A549 (cell line): ENCODE data around the gene ZNF316. TPM values are rescaled to one million over a fixed set of nuclear protein-coding genes. Genes with fewer than 3 reads are reported as not detected.

ENCODE experiments used
- ATAC-seq, 2 experiments: fragments of 200-7000 bp in 1 of 2; fragments of >200 bp in 1 of 2; cut with Nextera tagmentation in 1 of 2; cut with Tn5 transposase in 1 of 2; 3 replicates each; pipeline versions ENCODE4 v1.8.0 to v1.9.1; 2018 to 2020; ENCODE audit warnings: mild to moderate bottlenecking in 1 of 2, moderate library complexity in 1 of 2
- CTCF ChIA-PET: fragments of 300-600 bp; sonication (Branson Sonifier 250); formaldehyde crosslinking; extraction: SDS; loops from one replicate; lab custom pipeline; 2021; ENCODE audit warnings: antibody characterized with exemption, inconsistent platforms; lab: Yijun Ruan, JAX
- POLR2A ChIA-PET: fragments of 350-600 bp; formaldehyde crosslinking; extraction: SDS; loops from one replicate; lab custom pipeline; 2021; ENCODE audit warnings: antibody characterized with exemption, inconsistent platforms; lab: Yijun Ruan, JAX
- DNase-seq, 2 experiments: peaks; one replicate each; pipeline versions ENCODE4 v3.0.0 to v3.0.0-alpha.2; 2011 to 2016; ENCODE audit warnings: low read depth in 1 of 2, low spot score in 1 of 2
- FAIRE-seq: peaks from 2 replicates; lab custom pipeline; 2011; peaks lifted over from hg19 to GRCh38; lab: Jason Lieb, UNC
- H3K27ac ChIP-seq, 2 experiments: fragments of >200 bp; sonication (Bioruptor Twin); formaldehyde crosslinking; 3 replicates each; pipeline ENCODE4 v1.5.1; 2016 to 2017
- H3K4me1 ChIP-seq: fragments of >200 bp; sonication (Bioruptor Twin); formaldehyde crosslinking; 3 replicates; pipeline ENCODE4 v1.6.1; 2016
- H3K4me2 ChIP-seq: fragments of >200 bp; sonication (Bioruptor Twin); formaldehyde crosslinking; 3 replicates; pipeline ENCODE4 v1.6.1; 2016
- H3K4me3 ChIP-seq: fragments of >200 bp; sonication (Bioruptor Twin); formaldehyde crosslinking; 3 replicates; pipeline ENCODE4 v1.5.1; 2016
- H3K9me3 ChIP-seq: fragments of >200 bp; sonication (Bioruptor Twin); formaldehyde crosslinking; 3 replicates; pipeline ENCODE4 v1.6.1; 2016
- CBX2 ChIP-seq: fragments of 200-600 bp; sonication (generic); IDR thresholded peaks from 2 replicates; pipeline ENCODE4 v1.6.1; 2016; ENCODE audit warnings: low read depth, mild to moderate bottlenecking, borderline replicate concordance
- CBX8 ChIP-seq: fragments of 200-600 bp; sonication (generic); IDR thresholded peaks from 2 replicates; pipeline ENCODE4 v1.6.1; 2016
- CHD4 ChIP-seq: fragments of 200-600 bp; sonication (generic); IDR thresholded peaks from 2 replicates; pipeline ENCODE4 v1.6.1; 2016; ENCODE audit warnings: antibody characterized with exemption, mild to moderate bottlenecking, borderline replicate concordance
- EP300 ChIP-seq, 2 experiments: fragments of >200 bp; sonication (Bioruptor Twin); formaldehyde crosslinking; IDR thresholded peaks; 2 replicates in 1 of 2; 3 replicates in 1 of 2; pipeline ENCODE4 v1.6.1; 2016 to 2017
- FOXS1 ChIP-seq: fragments of 250-450 bp; sonication (Bioruptor Pico); IDR thresholded peaks from 2 replicates; pipeline ENCODE4 v1.5.0; 2020; ENCODE audit warnings: mild to moderate bottlenecking, moderate library complexity
- HEYL ChIP-seq: fragments of 250-450 bp; sonication (Bioruptor Pico); IDR thresholded peaks from 2 replicates; pipeline ENCODE4 v1.8.0; 2021; ENCODE audit warnings: mild to moderate bottlenecking, moderate library complexity
- HOXB13 ChIP-seq: fragments of 250-450 bp; sonication (Bioruptor Pico); IDR thresholded peaks from 2 replicates; pipeline ENCODE4 v1.5.0; 2020; ENCODE audit warnings: low read depth, mild to moderate bottlenecking, moderate library complexity
- MAFK ChIP-seq: fragments of 450-650 bp; IDR thresholded peaks from 2 replicates; pipeline ENCODE4 v1.6.1; 2014; ENCODE audit not compliant: partially characterized antibody
- MAZ ChIP-seq: fragments of 150-350 bp; IDR thresholded peaks from 2 replicates; pipeline ENCODE4 v1.6.1; 2014; ENCODE audit warnings: antibody characterized with exemption, low read depth, low read length, borderline replicate concordance
- RARB ChIP-seq: fragments of 250-450 bp; sonication (Bioruptor Pico); IDR thresholded peaks from 2 replicates; pipeline ENCODE4 v1.8.0; 2021; ENCODE audit warnings: mild to moderate bottlenecking, moderate library complexity
- ZC3H11A ChIP-seq: fragments of 450-650 bp; IDR thresholded peaks from 2 replicates; pipeline ENCODE4 v1.6.1; 2014; ENCODE audit warnings: antibody characterized with exemption, mild to moderate bottlenecking
- WGBS: methylation state at CpG from one replicate; pipeline ENCODE4 v1.1.6; 2017; ENCODE audit errors: missing lambda C conversion rate; 5-methylcytosine and 5-hydroxymethylcytosine counted together
- polyA plus RNA-seq, 4 experiments: library from polyadenylated mRNA; depleted of rRNA in 3 of 4; stranded (reverse); fragments of >200 nt; fragmentation: RNase III in 1 of 4; extraction: RNeasy Plus Mini Kit Qiagen cat#74134 plus additional on column Dnase treatment in 1 of 4; gene quantifications; 2 replicates in 3 of 4; 3 replicates in 1 of 4; pipeline ENCODE4 v1.2.3, GENCODE V29; 2011 to 2017
- TF ChIP-seq, protein P1 (sequence below): fragments of >200 bp; sonication (Bioruptor Twin); formaldehyde crosslinking; IDR thresholded peaks from 2 replicates; pipeline ENCODE4 v1.6.1; 2016
- TF ChIP-seq, protein P2 (sequence below): fragments of 450-650 bp; IDR thresholded peaks from 2 replicates; pipeline ENCODE4 v1.6.1; 2014; ENCODE audit warnings: antibody characterized with exemption
- TF ChIP-seq, protein P3 (sequence below): fragments of >200 bp; sonication (Bioruptor Twin); formaldehyde crosslinking; IDR thresholded peaks from 3 replicates; pipeline ENCODE4 v1.5.1; 2016
- TF ChIP-seq, protein P4 (sequence below): fragments of 250-450 bp; sonication (Bioruptor Pico); IDR thresholded peaks from 2 replicates; pipeline ENCODE4 v1.5.0; 2021; ENCODE audit warnings: mild to moderate bottlenecking, moderate library complexity, borderline replicate concordance

Gene ZNF316
- polyA plus RNA-seq, 2 of the 4 experiments (the other 2 are of a cell fraction), result 7.5 to 21.2 TPM

DNA sequence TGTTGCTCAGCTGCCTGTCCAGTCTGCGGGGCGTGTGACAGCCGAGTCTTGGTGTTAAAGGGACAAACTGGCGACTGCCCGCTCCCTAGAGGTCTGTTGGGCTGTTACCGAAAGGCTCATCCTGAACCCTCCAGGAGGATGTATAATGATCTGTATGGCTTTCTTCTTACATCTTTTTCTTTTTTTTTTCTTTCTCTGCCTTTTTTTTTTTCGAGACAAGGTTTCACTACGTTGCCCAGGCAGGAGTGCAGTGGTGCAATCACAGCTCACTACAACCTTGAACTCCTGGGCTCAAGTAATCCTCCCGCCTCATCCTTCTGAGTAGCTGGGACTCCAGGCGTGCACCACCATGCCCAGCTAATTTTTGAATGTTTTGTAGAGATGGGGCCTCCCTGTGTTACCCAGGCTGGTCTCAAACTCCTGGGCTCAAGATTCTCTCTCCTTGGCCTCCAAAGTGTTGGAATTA is 46.4 kb upstream of the ZNF316 start:
- CTCF ChIA-PET, result interaction anchor here (0.7 to 4.7 kb wide), 17 partner anchors 10 to 733 kb away, joined by 3 to 58 read pairs (median 5); partner anchors contain the start of genes ZDHHC4 and ZNF12
- ATAC-seq (peak; percentile 75 to 83), DNase-seq (peak in 1 of 2 experiments; percentile 54)
- peak overlapping the region; percentile 72 for H3K4me2 ChIP-seq
- H3K9me3 ChIP-seq, result no peaks in the 10 kb centered on the region
- H3K4me3 ChIP-seq, result peak overlapping the region; percentile 77
- TF ChIP-seq CBX2 (no peak), ZC3H11A (no peak)
- TF ChIP-seq, all 56 proteins: peak for 0
- Histone ChIP-seq H3K27ac (peak overlapping the region; percentile 89 to 92), H3K4me1 (peaks cover 11% of the 10 kb centered on the region)
- POLR2A ChIA-PET, result interaction anchor here (1.7 to 2.0 kb wide), 2 partner anchors 10 to 13 kb away, joined by 7 to 15 read pairs; partner anchors contain the start of gene ZDHHC4
- FAIRE-seq, result no peak
- WGBS, result 16% methylated on average over 10 of the region's 10 CpGs

DNA sequence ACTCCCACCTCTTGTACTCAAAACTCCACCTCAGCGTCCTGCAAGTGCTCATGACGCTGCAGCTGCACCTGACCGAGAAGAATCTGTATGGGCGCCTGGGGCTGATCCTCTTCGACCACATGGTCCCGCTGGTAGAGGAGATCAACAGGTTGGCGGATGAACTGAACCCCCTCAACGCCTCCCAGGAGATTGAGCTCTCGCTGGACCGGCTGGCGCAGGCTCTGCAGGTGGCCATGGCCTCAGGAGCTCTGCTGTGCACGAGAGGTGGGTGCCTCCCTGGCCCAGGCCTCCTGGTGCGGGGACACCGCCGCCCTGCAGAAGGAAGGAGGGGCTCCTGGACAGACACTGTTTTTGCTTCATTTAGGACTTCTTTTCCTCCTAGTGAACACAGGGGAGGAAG is 37.0 kb upstream of the ZNF316 start:
- 96% methylated on average over 15 of the region's 15 CpGs for WGBS
- Histone ChIP-seq H3K4me2 (no peak overlapping the region), H3K9me3 (no peaks in the 10 kb centered on the region), H3K4me1 (no peaks in the 10 kb centered on the region), H3K4me3 (no peak overlapping the region), H3K27ac (no peak overlapping the region)
- ATAC-seq (no peak), DNase-seq (no peak), FAIRE-seq (no peak)
- ChIA-PET CTCF (interaction anchor here (1.3 to 2.1 kb wide), 3 partner anchors 9 to 83 kb away, joined by 3 to 5 read pairs (median 3); no protein-coding TSS in a partner anchor), POLR2A (no interaction called here)
- no peak for TF ChIP-seq CBX8
- no peak for TF ChIP-seq EP300 (IDR thresholded peaks at IDR 0.05)
- TF ChIP-seq, protein P1, sequence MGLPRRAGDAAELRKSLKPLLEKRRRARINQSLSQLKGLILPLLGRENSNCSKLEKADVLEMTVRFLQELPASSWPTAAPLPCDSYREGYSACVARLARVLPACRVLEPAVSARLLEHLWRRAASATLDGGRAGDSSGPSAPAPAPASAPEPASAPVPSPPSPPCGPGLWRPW, result no peak
- TF ChIP-seq, protein P2, sequence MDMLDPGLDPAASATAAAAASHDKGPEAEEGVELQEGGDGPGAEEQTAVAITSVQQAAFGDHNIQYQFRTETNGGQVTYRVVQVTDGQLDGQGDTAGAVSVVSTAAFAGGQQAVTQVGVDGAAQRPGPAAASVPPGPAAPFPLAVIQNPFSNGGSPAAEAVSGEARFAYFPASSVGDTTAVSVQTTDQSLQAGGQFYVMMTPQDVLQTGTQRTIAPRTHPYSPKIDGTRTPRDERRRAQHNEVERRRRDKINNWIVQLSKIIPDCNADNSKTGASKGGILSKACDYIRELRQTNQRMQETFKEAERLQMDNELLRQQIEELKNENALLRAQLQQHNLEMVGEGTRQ, result no peak
- TF ChIP-seq, protein P3, sequence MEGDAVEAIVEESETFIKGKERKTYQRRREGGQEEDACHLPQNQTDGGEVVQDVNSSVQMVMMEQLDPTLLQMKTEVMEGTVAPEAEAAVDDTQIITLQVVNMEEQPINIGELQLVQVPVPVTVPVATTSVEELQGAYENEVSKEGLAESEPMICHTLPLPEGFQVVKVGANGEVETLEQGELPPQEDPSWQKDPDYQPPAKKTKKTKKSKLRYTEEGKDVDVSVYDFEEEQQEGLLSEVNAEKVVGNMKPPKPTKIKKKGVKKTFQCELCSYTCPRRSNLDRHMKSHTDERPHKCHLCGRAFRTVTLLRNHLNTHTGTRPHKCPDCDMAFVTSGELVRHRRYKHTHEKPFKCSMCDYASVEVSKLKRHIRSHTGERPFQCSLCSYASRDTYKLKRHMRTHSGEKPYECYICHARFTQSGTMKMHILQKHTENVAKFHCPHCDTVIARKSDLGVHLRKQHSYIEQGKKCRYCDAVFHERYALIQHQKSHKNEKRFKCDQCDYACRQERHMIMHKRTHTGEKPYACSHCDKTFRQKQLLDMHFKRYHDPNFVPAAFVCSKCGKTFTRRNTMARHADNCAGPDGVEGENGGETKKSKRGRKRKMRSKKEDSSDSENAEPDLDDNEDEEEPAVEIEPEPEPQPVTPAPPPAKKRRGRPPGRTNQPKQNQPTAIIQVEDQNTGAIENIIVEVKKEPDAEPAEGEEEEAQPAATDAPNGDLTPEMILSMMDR, result no peak
- TF ChIP-seq, protein P4, sequence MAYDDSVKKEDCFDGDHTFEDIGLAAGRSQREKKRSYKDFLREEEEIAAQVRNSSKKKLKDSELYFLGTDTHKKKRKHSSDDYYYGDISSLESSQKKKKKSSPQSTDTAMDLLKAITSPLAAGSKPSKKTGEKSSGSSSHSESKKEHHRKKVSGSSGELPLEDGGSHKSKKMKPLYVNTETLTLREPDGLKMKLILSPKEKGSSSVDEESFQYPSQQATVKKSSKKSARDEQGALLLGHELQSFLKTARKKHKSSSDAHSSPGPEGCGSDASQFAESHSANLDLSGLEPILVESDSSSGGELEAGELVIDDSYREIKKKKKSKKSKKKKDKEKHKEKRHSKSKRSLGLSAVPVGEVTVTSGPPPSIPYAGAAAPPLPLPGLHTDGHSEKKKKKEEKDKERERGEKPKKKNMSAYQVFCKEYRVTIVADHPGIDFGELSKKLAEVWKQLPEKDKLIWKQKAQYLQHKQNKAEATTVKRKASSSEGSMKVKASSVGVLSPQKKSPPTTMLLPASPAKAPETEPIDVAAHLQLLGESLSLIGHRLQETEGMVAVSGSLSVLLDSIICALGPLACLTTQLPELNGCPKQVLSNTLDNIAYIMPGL (CRISPR knock-in tag), result no peak

DNA sequence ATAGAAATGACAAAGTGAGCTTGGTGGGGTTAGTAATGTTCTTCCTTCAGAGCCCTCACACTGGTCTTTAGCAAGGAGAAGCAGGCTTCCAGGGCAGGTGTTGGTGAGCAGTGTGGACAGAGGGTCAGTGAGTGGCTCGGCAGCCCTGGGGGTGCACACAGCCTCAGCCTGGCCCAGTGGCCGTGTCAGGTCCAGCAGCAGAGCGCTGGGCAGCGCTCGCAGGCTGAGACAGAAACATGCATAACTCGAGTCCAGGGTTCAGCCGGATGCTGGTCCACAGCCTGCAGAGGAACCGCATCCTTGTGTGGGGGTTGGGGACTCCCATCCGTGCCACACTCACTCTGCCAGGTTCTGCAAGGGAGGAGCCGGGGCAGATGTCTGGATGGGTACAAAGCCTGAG is 32.7 kb upstream of the ZNF316 start:
- Histone ChIP-seq H3K9me3 (no peaks in the 10 kb centered on the region), H3K4me1 (no peaks in the 10 kb centered on the region), H3K27ac (no peak overlapping the region), H3K4me3 (no peak overlapping the region), H3K4me2 (no peak overlapping the region)
- ChIA-PET CTCF (interaction anchor here (0.9 to 1.5 kb wide), 2 partner anchors 87 to 326 kb away, joined by 4 read pairs; no protein-coding TSS in a partner anchor), POLR2A (no interaction called here)
- DNase-seq, result no peak
- 99% methylated on average over 8 of the region's 10 CpGs for WGBS
- no peak for FAIRE-seq
- ATAC-seq, result no peak
- TF ChIP-seq FOXS1 (CRISPR knock-in tag) (no peak), CHD4 (no peak), HEYL (no peak), HOXB13 (no peak), MAZ (no peak), RARB (CRISPR knock-in tag) (no peak), MAFK (no peak)
- TF ChIP-seq, protein P3, result no peak
